Ishikawa (cell line): Measurements from ENCODE around the gene PGF.
A peak's percentile ranks its signal among the peaks of the same experiment; 100 is the strongest.

Experiments used
- CEBPB ChIP-seq: IDR thresholded peaks from 2 replicates; pipeline ENCODE4 v1.6.1; 2012
- CREB1 ChIP-seq: IDR thresholded peaks from 2 replicates; pipeline ENCODE4 v1.6.1; 2012; ENCODE audit warnings: low read depth
- EGR1 ChIP-seq: IDR thresholded peaks from 2 replicates; pipeline ENCODE4 v1.6.1; 2012
- EP300 ChIP-seq: IDR thresholded peaks from 2 replicates; pipeline ENCODE4 v1.6.1; 2012; ENCODE audit warnings: borderline replicate concordance
- FOXM1 ChIP-seq: IDR thresholded peaks from 2 replicates; pipeline ENCODE4 v1.6.1; 2012; ENCODE audit warnings: low read depth, borderline replicate concordance
- NFIC ChIP-seq: IDR thresholded peaks from 2 replicates; pipeline ENCODE4 v1.6.1; 2012
- RAD21 ChIP-seq: IDR thresholded peaks from 2 replicates; pipeline ENCODE4 v1.6.1; 2012; ENCODE audit warnings: low read depth
- TAF1 ChIP-seq: IDR thresholded peaks from 2 replicates; pipeline ENCODE4 v1.6.1; 2012; ENCODE audit warnings: low read depth, mild to moderate bottlenecking
- TCF12 ChIP-seq: IDR thresholded peaks from 2 replicates; pipeline ENCODE4 v1.6.1; 2012; ENCODE audit warnings: low read depth
- TEAD4 ChIP-seq: IDR thresholded peaks from 2 replicates; pipeline ENCODE4 v1.6.1; 2012
- YY1 ChIP-seq: IDR thresholded peaks from 2 replicates; pipeline ENCODE4 v1.6.1; 2012; ENCODE audit warnings: low read depth
- ZBTB7A ChIP-seq: IDR thresholded peaks from 2 replicates; pipeline ENCODE4 v1.6.1; 2012; ENCODE audit warnings: low read depth
- TF ChIP-seq, protein P1 (sequence below): IDR thresholded peaks from 2 replicates; pipeline ENCODE4 v1.6.1; 2012; ENCODE audit warnings: low read depth, mild to moderate bottlenecking
- TF ChIP-seq, protein P2 (sequence below): IDR thresholded peaks from 2 replicates; pipeline ENCODE4 v1.6.1; 2012
- TF ChIP-seq, protein P3 (sequence below): IDR thresholded peaks from 2 replicates; pipeline ENCODE4 v1.6.1; 2012

PGF gene

DNA sequence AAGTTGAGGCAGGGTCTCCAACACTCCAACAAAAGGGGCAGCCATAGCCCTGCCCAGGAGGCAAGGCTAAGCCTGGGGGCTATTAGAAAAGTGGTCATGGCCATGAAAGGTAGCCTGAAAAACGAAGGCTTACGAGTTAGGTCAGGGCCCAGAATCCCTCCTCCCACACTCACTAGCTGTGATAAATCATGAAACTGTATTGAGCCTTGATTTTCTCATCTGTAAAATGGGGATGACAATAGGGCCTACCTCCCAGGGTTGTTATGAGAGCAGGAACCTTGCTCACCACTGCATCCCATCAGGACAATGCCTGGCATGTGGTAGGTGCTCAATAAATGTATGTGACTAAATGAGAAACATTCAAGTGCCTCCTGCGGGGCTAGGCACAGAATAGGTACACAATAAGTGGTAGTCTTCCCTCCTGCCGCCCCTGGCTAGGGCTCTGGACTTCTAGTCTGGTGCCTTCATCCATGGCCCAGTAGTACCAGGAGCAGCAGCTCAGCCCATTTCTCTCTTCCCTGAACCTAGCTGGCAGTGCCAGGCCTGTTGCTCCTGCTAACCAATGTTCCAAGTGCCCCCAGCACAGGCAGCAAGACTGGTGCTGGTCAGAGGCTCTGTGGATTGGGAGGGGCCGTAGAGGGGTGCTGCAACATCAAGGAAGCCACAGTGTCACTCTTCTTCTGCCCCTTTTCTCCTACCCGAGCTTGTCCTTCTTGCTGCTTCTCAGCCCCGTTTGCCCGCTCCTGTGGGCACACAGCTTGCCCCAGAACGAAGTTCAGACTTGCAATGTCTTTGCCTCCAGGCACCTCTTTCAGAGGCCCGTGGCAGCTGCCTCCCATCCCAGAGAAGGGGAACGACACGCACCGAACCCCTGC is 7.8 kb downstream of the PGF start:
- TF ChIP-seq YY1, result no peak
- TF ChIP-seq CREB1, result no peak
- no peak for TF ChIP-seq CEBPB
- TF ChIP-seq EP300, result no peak
- no peak for TF ChIP-seq EGR1
- no peak for TF ChIP-seq TCF12
- TF ChIP-seq NFIC, result no peak
- TF ChIP-seq, protein P1, sequence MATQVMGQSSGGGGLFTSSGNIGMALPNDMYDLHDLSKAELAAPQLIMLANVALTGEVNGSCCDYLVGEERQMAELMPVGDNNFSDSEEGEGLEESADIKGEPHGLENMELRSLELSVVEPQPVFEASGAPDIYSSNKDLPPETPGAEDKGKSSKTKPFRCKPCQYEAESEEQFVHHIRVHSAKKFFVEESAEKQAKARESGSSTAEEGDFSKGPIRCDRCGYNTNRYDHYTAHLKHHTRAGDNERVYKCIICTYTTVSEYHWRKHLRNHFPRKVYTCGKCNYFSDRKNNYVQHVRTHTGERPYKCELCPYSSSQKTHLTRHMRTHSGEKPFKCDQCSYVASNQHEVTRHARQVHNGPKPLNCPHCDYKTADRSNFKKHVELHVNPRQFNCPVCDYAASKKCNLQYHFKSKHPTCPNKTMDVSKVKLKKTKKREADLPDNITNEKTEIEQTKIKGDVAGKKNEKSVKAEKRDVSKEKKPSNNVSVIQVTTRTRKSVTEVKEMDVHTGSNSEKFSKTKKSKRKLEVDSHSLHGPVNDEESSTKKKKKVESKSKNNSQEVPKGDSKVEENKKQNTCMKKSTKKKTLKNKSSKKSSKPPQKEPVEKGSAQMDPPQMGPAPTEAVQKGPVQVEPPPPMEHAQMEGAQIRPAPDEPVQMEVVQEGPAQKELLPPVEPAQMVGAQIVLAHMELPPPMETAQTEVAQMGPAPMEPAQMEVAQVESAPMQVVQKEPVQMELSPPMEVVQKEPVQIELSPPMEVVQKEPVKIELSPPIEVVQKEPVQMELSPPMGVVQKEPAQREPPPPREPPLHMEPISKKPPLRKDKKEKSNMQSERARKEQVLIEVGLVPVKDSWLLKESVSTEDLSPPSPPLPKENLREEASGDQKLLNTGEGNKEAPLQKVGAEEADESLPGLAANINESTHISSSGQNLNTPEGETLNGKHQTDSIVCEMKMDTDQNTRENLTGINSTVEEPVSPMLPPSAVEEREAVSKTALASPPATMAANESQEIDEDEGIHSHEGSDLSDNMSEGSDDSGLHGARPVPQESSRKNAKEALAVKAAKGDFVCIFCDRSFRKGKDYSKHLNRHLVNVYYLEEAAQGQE, result no peak
- TF ChIP-seq TAF1, result no peak
- no peak for TF ChIP-seq FOXM1
- TF ChIP-seq ZBTB7A, result no peak
- no peak for TF ChIP-seq TEAD4
- no peak for TF ChIP-seq RAD21
- TF ChIP-seq, protein P2, sequence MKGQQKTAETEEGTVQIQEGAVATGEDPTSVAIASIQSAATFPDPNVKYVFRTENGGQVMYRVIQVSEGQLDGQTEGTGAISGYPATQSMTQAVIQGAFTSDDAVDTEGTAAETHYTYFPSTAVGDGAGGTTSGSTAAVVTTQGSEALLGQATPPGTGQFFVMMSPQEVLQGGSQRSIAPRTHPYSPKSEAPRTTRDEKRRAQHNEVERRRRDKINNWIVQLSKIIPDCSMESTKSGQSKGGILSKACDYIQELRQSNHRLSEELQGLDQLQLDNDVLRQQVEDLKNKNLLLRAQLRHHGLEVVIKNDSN, result no peak
- TF ChIP-seq, protein P3, sequence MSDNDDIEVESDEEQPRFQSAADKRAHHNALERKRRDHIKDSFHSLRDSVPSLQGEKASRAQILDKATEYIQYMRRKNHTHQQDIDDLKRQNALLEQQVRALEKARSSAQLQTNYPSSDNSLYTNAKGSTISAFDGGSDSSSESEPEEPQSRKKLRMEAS, result no peak

DNA sequence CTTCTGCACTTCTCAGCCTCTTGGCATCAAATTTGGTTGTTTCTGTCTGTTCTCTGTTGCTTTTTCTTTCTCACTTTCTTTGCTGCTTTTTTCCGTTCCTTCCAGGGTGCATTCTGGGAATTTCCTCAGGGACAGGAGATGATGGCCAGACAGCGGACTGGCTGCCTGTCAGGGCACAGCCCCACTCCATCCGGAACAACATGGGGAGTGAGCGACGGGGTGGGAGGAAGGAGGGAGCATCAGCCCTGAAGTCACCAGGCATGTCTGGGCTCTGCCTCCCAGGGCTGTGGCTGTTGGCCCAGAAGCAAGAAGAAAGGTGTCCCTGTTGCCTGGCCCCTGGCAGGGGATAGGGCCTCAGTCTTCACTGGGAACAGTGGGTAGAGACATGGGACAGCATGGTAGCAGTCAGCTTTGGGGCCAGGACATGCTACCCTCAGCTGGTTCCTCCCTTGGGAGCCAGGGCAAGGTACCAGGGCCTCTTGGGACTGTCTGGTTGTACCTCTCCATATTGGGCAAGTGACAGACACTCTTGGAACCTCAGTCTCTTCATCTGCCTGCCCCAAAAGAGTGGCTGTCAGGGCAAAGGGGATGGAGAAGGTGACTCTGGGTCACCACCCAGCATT is 8.6 kb downstream of the PGF start:
- TF ChIP-seq, protein P1, result no peak
- TF ChIP-seq NFIC, result no peak
- TF ChIP-seq, protein P3, result no peak
- TF ChIP-seq RAD21, result no peak
- TF ChIP-seq TEAD4, result no peak
- no peak for TF ChIP-seq ZBTB7A
- TF ChIP-seq, protein P2, result no peak
- no peak for TF ChIP-seq CREB1
- TF ChIP-seq TCF12, result no peak

DNA sequence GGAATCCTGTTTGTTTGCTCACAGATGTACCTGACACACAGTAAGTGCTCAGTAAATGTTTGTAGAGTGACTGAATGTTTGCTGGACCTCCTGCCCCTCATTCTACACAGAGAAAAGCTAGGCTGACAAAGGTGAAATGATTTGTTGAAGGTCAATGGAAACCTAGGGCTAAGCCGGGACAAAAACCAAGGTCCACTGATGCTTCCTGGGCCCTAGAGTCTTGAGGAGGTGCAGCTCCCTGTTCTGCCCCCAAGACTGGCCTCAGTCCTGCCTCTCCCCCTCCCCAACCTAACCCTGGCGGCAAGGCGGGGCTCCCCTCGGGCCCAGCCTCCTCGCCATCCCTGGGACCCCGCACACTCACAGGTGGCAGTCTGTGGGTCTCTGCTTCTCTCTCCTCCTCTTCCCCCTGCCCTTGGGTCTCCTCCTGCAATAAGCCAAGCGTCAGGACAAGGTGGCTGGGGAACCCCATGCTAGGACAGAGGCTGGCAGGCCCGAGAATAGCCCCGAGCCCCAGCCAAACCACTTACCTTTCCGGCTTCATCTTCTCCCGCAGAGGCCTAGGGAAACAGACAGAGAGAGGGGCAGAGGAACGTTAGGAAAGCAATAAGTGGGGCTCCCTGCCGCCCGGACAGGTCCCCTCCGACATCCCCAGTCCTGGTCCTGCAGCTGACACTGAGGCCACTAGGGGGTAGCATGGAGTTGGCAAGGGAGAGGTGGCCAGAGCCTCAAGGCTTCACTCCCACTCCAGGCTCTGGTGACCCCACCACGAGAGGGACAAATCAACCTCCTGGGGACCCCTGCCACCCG is 9.3 kb downstream of the PGF start:
- TF ChIP-seq RAD21, result peak; percentile 94
- TF ChIP-seq, protein P1, result no peak

DNA sequence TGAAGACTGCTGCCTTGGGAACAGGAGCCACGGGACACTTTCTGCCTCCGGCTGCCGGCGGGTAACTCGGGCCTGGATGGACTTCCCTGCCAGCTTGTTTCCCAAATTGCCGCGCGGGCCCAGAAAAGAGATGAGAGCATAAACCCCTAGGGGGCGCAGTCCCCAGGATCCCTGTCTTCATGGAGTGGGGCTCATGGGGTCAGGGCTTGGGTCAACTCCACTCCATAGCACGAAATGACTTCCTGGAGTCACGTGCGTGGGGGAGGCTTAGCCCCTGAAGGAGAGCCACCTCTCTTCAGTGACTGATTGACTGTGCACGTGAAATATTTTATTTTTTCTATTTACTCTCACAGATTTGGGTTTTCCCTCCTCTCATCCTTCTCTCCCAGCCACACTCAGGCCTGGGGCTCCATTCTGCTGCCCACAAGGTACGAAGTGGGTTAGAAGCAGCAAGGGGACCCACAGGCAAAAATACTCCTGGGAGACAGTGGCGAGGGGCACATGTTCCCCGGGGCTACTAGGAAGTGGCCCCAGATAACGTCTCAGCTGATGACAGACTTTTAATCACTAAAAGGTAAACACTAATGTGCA is 10.0 kb downstream of the PGF start:
- peak; percentile 48 for TF ChIP-seq RAD21
- no peak for TF ChIP-seq CREB1
